HEK293T (cell line): ENCODE data around the gene KCNN3.

Experiments used
- CTCF ChIA-PET: fragments of 350-600 bp; formaldehyde crosslinking; extraction: SDS; loops from one replicate; lab custom pipeline; 2021; ENCODE audit warnings: antibody characterized with exemption, inconsistent platforms; lab: Yijun Ruan, JAX
- POLR2A ChIA-PET: fragments of 350-600 bp; formaldehyde crosslinking; extraction: SDS; loops from one replicate; lab custom pipeline; 2020; ENCODE audit warnings: antibody characterized with exemption, inconsistent platforms; lab: Yijun Ruan, JAX
- DNase-seq: peaks from one replicate; pipeline ENCODE4 v3.0.0; 2012; ENCODE audit warnings: mixed read lengths; ENCODE audit errors: extremely low spot score
- ARNT ChIP-seq: fragments of 450-650 bp; IDR thresholded peaks from 2 replicates; pipeline ENCODE4 v1.6.1; 2017; ENCODE audit warnings: mild to moderate bottlenecking
- BHLHE40 ChIP-seq: fragments of 450-650 bp; IDR thresholded peaks from 2 replicates; pipeline ENCODE4 v1.6.1; 2016; ENCODE audit warnings: mild to moderate bottlenecking, moderate library complexity, borderline replicate concordance
- CTBP1 ChIP-seq: fragments of 450-650 bp; IDR thresholded peaks from 2 replicates; pipeline ENCODE4 v1.6.1; 2016; ENCODE audit warnings: borderline replicate concordance
- ELF4 ChIP-seq: fragments of 450-650 bp; IDR thresholded peaks from 2 replicates; pipeline ENCODE4 v1.6.1; 2017; ENCODE audit warnings: antibody characterized with exemption
- FOXA1 ChIP-seq: fragments of 450-650 bp; IDR thresholded peaks from 2 replicates; pipeline ENCODE4 v1.6.1; 2016; ENCODE audit warnings: mild to moderate bottlenecking
- FOXK2 ChIP-seq: fragments of 450-650 bp; IDR thresholded peaks from 2 replicates; pipeline ENCODE4 v1.6.1; 2016; ENCODE audit warnings: mild to moderate bottlenecking
- FOXM1 ChIP-seq: fragments of 450-650 bp; IDR thresholded peaks from 2 replicates; pipeline ENCODE4 v1.6.1; 2017; ENCODE audit warnings: mild to moderate bottlenecking, borderline replicate concordance
- HDGF ChIP-seq: fragments of 450-650 bp; IDR thresholded peaks from 2 replicates; pipeline ENCODE4 v1.6.1; 2017; ENCODE audit warnings: antibody characterized with exemption, borderline replicate concordance
- L3MBTL2 ChIP-seq: fragments of 450-650 bp; conservative IDR thresholded peaks from 2 replicates; pipeline ENCODE4 v1.6.1; 2016; ENCODE audit warnings: mild to moderate bottlenecking
- LEF1 ChIP-seq: fragments of 450-650 bp; IDR thresholded peaks from 2 replicates; pipeline ENCODE4 v1.6.1; 2017; ENCODE audit warnings: mild to moderate bottlenecking, borderline replicate concordance
- NFRKB ChIP-seq: fragments of 450-650 bp; IDR thresholded peaks from 2 replicates; pipeline ENCODE4 v1.6.1; 2016; ENCODE audit warnings: mild to moderate bottlenecking, moderate library complexity
- SP1 ChIP-seq: fragments of 450-650 bp; IDR thresholded peaks from 2 replicates; pipeline ENCODE4 v1.6.1; 2017
- SUZ12 ChIP-seq: fragments of 450-650 bp; IDR thresholded peaks from 2 replicates; pipeline ENCODE4 v1.6.1; 2016; ENCODE audit warnings: mild to moderate bottlenecking
- TARDBP ChIP-seq: fragments of 450-650 bp; IDR thresholded peaks from 2 replicates; pipeline ENCODE4 v1.6.1; 2016
- ZNF384 ChIP-seq: fragments of 450-650 bp; IDR thresholded peaks from 2 replicates; pipeline ENCODE4 v1.6.1; 2016
- TF ChIP-seq, protein P1 (sequence below): fragments of 450-650 bp; IDR thresholded peaks from 2 replicates; pipeline ENCODE4 v1.6.1; 2016

Gene KCNN3

DNA sequence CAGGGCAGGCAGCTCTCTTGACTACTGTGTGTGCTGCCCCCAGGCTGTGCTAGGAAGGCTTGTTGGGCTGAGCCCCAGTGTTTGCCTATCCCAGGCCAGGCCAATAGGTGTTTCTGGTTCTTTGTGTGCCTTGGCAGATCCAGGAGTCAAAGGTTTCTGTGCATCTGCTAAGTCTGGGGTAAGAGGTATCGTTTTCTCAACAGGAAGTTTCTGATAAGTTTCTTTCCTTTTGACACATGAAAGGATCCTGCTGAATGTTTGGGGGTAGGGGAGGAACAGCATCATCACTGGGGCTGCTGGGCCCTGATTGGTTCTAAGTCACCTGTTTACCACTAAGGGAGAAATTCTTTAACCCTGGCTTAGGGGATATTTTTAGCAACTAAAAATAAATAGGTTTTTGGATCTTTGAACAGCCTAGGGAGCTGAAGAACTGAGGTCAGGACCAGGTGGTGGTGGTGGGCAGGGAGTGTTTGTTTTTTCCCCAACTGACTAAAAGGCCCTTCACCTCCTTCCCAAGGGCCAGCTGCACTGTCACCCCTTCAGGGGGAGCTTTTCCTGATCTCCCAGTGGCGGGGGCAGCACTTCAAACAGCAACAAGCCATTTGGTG, 85.1 kb downstream of the KCNN3 start:
- ChIA-PET POLR2A (no interaction called here), CTCF (no interaction called here)
- DNase-seq = no peak
- TF ChIP-seq ELF4 (no peak), LEF1 (no peak), ZNF384 (no peak), HDGF (no peak), SP1 (no peak), FOXM1 (no peak), L3MBTL2 (no peak), TARDBP (no peak), FOXK2 (no peak), CTBP1 (no peak)
- TF ChIP-seq, protein P1, sequence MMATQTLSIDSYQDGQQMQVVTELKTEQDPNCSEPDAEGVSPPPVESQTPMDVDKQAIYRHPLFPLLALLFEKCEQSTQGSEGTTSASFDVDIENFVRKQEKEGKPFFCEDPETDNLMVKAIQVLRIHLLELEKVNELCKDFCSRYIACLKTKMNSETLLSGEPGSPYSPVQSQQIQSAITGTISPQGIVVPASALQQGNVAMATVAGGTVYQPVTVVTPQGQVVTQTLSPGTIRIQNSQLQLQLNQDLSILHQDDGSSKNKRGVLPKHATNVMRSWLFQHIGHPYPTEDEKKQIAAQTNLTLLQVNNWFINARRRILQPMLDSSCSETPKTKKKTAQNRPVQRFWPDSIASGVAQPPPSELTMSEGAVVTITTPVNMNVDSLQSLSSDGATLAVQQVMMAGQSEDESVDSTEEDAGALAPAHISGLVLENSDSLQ = no peak

DNA sequence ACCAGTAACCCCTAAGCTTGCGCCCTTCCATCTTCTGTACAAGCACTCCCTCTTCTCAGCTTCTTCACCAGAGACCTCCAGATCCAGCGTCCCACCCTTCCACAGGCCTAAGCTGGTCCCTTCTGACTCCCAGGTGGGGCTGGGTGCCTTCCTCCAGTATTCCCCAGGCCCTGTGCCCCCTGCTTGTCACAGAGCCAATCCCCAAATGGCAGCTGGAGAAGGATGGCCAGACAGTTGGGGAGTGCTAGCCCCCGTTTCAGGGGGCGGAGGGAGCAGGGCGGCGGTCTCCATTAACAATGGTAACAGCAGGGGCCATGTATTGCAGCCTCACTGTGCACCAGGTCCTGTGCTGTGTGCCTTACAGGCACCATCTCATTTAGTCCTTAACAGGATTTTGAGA, 85.7 kb downstream of the KCNN3 start:
- ChIA-PET POLR2A (no interaction called here), CTCF (no interaction called here)
- no peak for DNase-seq
- no peak for TF ChIP-seq NFRKB
- TF ChIP-seq, protein P1 = no peak
- no peak for TF ChIP-seq SUZ12
- TF ChIP-seq LEF1 = no peak
- TF ChIP-seq BHLHE40 = no peak
- no peak for TF ChIP-seq FOXA1

DNA sequence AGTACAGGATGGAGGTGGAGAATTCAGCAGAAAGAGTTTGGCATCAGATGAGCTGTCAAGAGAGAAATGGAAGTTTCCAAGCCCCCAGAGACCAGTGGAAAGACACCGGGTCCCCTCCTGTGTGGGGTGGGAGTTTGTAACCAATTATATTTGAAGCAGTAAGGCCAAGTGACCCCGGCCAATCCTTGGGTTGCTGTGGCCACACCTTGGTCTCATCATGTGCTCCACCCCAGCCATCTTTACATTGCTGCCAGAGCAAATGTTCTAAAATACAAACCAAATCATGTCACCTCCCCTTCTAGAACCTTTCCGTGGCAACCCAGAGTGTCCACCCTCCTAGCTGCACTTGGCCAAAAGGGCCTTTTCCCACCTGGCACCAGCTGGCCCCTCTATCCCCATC, 86.1 kb downstream of the KCNN3 start:
- no peak for DNase-seq
- ChIA-PET CTCF (no interaction called here), POLR2A (no interaction called here)
- TF ChIP-seq L3MBTL2 (no peak), ELF4 (no peak), SP1 (no peak), SUZ12 (no peak), ARNT (no peak), HDGF (no peak), NFRKB (no peak), FOXK2 (no peak), TARDBP (no peak), CTBP1 (no peak), BHLHE40 (no peak), LEF1 (no peak), ZNF384 (no peak), FOXM1 (no peak), FOXA1 (no peak)
- TF ChIP-seq, protein P1 = no peak

DNA sequence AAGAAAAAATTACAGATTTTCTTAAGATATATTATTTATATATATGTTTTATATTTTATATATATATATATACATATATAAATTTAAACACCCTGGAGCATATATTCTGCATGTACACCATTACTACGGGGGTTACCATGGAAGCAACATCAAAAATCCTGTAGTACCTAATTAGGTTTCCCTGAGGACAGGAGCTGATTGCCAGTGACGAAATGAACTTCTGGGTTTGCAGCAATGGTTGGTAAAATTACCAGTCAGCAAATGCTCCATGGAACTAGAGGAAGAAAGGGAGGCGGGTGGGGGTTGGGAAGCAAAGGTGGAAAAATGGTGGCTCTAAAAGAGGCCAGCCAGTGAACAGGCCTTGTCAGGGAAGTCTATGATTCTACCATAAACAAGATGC, 89.5 kb downstream of the KCNN3 start:
- ChIA-PET POLR2A (no interaction called here), CTCF (no interaction called here)
- DNase-seq = no peak
- TF ChIP-seq BHLHE40 (no peak), SP1 (no peak), NFRKB (no peak), FOXA1 (no peak), SUZ12 (no peak), FOXM1 (no peak), CTBP1 (no peak), ZNF384 (no peak), LEF1 (no peak), ARNT (no peak), L3MBTL2 (no peak), TARDBP (no peak)
- TF ChIP-seq, protein P1 = no peak

DNA sequence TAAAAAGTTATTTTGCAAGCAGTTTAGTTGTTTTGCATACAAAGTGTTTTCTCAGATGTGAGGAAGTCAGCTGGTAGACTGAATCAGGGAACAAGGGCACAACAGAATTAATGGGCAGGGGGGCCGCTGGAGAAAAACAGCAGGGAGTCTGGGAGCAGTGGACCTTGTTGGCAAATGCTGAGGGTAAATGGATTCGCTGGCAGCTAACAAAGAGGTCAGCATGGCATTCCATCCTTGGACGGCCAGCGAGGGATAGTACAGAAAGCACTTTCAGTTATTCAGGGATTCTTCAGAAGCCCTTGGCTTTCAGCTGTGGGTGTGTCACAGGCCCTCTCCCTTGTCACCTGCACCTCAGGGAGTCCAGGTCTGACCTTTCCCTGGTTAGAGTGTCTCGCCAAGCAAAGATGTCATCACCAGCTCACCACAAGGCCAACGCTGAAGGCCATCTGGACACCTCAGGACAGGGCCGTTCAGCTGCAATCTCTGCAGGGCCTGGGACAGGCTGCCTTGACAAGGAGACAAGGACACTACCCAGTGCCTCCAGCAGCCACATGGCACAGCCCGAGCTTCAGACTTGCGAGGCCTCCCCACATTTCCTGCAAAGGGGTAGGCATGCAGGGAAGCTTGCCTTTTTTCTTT, 90.4 kb downstream of the KCNN3 start:
- POLR2A ChIA-PET = no interaction called here
- TF ChIP-seq SP1 = no peak
- no peak for TF ChIP-seq ELF4
- TF ChIP-seq BHLHE40 = no peak
- no peak for TF ChIP-seq FOXM1
- TF ChIP-seq ZNF384 = no peak
- no peak for TF ChIP-seq NFRKB
- TF ChIP-seq, protein P1 = no peak
- no peak for TF ChIP-seq CTBP1
- TF ChIP-seq FOXK2 = no peak
- TF ChIP-seq SUZ12 = no peak
- TF ChIP-seq ARNT = no peak
- no peak for TF ChIP-seq L3MBTL2
- TF ChIP-seq LEF1 = no peak
- TF ChIP-seq TARDBP = no peak
- no peak for DNase-seq
- CTCF ChIA-PET = no interaction called here
